ENCODE results near the gene PPFIA1.

DNA sequence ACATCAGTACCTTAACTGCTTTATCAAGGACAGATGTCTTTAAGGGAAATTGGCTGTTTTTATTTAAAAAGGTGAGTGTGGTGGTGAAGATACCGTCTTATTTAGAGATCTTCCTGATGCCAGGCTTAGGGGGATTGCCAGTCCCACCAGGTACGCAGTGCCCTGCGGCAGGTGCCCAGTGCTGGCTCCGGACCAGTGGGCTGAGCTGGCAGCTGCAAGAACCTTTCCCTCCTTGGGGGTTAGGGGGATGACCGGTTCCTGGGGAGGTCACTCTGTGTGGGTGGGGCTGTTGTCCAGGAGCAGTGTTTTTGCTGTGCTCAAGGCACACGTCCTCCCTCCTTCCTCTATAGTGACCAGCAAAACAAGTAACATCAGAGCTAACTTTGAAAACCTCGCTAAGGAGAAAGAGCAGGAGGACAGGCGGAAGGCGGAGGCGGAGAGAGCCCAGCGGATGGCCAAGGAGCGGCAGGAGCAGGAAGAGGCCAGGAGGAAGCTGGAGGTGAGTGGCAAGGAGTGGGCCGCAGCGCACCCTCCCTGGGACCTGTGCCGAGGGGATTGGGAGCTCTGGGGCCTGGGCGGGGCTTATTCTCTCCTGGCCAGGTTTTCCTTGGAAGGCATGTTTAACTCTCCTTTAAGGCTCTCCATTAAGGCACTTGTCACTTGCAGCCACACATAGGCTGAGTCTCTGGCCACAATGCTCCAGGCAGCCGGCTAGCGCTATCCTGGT lies 158.4 kb downstream of the PPFIA1 start:
- no peak for TF ChIP-seq EZH2 (IDR thresholded peaks at IDR 0.05; ENCODE audit: borderline replicate concordance)
- TF ChIP-seq, protein P1, sequence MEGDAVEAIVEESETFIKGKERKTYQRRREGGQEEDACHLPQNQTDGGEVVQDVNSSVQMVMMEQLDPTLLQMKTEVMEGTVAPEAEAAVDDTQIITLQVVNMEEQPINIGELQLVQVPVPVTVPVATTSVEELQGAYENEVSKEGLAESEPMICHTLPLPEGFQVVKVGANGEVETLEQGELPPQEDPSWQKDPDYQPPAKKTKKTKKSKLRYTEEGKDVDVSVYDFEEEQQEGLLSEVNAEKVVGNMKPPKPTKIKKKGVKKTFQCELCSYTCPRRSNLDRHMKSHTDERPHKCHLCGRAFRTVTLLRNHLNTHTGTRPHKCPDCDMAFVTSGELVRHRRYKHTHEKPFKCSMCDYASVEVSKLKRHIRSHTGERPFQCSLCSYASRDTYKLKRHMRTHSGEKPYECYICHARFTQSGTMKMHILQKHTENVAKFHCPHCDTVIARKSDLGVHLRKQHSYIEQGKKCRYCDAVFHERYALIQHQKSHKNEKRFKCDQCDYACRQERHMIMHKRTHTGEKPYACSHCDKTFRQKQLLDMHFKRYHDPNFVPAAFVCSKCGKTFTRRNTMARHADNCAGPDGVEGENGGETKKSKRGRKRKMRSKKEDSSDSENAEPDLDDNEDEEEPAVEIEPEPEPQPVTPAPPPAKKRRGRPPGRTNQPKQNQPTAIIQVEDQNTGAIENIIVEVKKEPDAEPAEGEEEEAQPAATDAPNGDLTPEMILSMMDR (IDR thresholded peaks at IDR 0.05; ENCODE audit: poor library complexity): no peak

Measured in hepatocyte (in vitro differentiated cells).